SHP77 treated with DMSO at 0.1 percent for 48 hours (cell line): ENCODE results near the gene FNIP1.
"Not testable (repeated sequence)": the region's sequence is repeated elsewhere in the genome, so short reads cannot be mapped to it uniquely, and the experiment has no call there.

Experiments used
- DNase-seq: peaks from one replicate; lab custom pipeline; 2025; lab: John Stamatoyannopoulos, UW

The FNIP1 gene

DNA sequence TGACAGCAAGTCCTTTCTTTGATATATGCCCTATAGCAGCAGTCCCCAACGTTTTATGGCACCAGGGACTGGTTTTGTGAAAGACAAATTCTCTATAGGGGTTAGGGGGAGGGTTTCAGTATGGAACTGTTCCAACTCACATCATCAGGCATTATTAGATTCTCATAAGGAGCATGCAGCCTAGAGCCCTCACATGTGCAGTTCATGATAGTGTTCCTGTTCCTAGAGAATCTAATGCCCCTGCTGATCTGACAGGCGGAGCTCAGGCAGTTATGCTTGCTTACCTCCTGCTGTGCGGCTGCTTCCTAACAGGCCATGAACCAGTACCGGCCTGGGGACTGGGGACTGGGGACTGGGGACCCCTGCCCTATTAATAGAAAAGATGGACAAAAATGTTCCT, 159.1 kb downstream of the FNIP1 start:
- DNase-seq, result no peak

DNA sequence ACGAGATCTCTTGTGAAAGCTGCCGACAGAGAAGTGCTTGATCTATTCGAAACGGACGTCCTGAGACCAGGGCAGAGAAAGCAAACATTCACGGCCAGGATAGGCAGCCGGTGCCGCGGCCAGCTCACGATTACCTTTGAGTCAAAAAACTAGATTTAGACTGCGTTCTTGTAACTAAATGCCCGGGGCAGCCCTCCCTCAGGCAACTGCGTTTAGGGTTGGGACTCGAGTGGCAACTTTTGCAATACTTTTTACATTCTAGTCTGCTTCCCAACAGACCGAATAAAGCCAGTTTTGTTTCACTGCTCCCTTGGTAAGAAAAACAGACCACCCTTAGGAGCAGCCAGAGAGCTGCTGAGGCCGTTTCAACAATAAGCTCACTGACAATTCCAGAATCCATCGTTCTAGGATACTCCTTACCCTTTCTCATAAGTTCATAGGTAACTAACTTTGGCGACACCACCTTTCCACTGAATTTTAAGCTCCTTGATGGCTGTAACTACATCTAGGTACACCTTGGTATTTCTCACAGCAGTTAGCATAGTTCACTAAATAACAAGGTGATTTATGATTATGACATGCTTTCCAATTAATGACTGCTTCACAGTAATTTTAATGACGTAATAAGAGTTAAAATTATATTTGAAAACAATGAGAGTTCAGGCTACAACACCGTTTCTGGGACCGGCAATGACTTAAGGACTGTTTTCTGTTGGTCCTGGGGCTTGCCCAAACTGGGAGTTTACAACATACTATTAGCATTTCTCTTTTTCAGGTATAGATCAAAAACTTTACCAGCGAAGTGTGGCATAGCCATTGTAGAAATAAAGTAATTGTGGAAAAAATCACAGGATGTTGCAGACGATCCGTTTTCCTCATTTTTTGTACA, 160.9 kb downstream of the FNIP1 start:
- DNase-seq, result no peak

DNA sequence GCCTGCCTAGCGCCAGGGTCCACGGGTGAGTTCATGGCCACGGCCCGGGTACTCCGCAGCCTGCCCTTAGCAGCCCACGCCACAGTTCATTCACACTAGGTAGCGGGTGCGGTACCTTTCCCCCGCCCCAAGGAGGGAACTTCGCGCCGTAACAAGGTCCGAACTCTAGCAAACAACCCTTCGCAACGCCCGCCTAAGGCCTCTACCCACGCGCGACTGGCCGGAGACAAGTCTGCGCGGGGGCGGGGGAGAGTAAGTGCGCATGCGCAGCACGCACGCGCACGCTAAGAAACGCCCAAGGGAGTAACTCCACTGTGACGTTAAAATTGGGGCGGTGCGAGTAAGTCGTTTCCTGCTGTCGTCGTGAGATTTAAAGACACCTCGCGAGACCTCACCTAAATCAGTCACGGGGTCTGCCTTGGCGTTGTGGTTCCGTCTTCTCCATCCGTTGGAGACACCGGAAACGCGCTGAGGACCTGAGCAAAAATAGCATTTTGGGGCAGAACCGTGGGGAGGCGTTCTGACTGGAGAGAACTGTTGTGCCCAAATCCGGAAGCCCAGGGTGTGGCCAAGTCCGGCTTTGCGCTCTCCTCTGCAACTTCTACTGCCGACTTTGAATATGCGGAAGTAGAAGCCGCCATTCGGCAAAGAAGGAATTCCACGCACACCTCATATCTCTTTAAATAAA, 161.7 kb downstream of the FNIP1 start, which contains the start of gene RAPGEF6:
Gene RAPGEF6, minus strand, starts transcription at position 234 of the 688 bp plus-strand sequence. Its CDS starts 199 bp downstream, at position 35.
- peak; percentile 99 for DNase-seq

DNA sequence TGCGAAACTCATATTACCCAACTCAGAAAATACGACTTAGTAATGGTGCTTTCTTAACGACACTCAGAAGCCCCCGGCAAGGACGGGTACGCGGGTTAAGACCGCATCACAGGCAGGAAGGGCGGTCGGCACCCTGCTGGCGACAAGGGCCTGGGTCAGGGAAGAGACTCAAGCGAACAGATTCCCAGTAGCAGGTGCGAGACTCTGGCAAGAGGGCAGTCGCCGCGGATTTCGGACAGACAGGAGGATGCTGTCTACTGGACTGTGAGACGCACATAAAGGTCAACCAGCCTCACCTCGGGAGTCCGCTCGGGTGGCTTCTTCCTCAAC, 162.2 kb downstream of the FNIP1 start:
- DNase-seq, result peak; percentile 51

DNA sequence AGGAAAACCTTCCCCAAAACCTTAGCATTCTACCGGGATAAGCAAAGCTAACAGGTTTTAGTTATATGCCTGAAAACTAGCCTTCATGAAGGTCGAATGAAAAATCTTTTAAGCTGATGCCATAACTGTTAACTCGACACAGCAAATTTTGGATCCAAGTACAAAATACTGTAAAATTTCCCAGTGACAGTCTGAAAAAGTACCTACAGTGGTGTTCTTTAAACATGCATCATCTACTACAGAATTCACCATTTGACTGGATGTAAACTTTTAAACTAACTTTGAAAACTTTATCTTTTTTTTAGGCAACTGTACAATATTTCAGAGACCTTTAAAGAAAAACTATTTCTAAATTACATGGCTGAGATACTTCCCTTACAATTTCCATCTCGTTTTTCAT, 162.6 kb downstream of the FNIP1 start:
- DNase-seq, result no peak

DNA sequence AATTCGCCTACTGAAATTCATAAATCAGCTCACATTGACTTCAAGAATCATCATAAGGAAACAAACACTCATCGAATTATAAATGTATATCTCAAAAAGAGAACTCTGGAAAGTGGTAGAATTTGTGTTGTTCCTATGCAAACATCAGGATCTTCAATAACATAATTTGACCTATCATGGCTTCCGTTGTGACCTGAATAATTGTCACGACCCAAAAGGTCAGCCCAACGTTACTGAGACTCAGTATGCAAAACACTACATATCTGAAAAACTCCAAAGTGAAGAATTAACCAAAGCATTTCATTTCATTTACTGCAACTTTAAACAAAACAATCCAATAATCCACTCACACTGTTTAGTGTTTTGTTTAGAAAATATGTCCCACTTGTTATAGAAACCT, 163.0 kb downstream of the FNIP1 start:
- DNase-seq, result no peak

DNA sequence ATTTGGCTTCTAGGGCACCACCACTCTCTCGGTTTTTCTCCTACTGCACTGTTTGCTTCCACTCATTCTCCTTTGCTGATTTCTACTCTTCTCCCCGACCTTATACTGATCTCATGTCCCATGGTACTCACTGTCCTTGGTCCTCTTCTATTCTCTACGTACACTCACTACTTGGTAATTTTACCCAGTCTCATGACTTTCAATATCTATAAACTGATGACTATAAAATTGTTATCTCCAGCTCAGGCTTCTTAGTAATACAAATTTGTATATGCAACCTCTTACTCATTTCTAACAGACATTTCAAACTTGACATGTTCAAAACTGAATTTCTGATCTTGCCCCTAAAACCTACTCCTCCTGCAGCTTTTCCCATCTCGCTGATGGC, 165.9 kb downstream of the FNIP1 start:
- DNase-seq, result no peak

DNA sequence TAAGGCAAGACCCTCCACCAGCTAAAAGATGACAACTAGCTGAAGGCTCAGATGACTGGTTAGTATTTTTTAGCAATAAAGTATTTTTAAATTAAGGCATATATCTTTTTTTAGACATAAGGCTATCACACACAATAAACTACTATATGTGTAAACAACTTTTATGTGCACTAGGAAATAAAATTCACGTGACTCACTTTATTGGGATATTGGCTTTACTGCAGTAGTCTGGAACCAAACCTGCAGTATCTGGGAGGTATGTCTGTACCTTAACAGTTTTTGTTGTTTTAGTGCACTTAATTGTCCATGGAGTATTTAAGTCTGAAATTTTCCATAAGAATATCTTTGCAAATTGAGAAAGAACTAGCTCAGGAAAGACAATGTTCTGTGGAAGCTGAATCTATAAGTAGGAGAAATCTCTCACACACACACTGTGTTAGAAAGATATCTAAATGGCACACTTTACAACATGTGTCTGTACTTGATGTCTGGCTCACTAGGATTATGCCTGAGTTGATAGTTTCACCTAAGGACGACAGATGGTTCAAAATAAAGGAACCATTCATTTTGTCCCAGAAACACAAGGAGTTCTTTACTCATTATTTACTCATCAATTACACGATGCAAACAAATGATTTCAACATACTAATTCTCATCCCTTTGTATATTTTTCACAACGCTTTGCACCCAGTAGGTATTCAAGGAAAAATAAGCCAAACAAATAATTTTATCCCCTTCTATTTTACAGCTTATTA, 166.4 kb downstream of the FNIP1 start:
- no peak for DNase-seq

DNA sequence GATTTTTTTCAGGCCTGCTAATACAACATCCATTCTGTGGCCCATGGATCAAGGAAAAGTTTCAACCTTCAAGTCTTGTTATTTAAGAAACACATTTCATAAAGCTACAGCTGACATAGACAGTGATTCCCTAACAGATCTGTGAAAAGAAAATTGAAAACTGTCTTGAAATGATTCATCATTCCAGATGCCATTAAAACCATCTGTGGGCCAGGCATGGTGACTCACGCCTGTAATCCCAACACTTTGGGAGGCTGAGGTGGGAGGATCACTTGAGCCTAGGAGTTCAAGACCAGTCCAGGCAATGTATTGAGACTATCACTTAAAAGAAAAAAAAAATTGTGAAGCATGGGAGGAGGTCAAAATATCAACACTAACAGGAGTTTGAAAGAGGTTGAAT, 167.8 kb downstream of the FNIP1 start:
- no peak for DNase-seq

DNA sequence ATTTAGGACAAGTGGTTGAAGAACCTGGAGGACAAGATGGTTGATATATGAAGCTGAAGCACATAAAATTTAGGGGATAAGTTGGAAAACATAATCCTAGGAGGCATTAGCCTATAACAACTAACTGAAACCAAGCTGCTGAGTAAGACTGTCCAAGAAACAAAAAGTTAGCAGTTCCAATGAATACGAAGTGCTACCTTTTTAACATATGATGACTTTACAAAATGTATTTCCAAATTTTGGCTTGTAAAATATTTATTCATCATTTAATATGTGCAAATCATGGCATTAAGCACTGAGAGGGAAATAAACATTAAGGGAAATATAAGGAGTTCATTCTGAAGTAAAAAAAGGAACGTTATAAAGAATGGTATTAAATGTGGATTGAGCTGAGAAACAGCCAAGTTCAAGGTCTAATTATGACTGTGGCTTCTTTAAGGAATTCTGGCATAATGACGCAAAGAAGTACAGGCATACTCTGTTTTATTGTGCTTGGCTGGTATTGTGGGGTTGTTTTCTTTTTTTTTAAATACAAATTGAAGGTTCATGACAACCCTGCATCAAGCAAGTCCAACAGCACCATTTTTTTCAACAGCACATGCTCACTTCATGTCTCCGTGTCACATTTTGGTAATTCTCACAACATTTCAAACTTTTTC, 169.5 kb downstream of the FNIP1 start:
- no peak for DNase-seq

DNA sequence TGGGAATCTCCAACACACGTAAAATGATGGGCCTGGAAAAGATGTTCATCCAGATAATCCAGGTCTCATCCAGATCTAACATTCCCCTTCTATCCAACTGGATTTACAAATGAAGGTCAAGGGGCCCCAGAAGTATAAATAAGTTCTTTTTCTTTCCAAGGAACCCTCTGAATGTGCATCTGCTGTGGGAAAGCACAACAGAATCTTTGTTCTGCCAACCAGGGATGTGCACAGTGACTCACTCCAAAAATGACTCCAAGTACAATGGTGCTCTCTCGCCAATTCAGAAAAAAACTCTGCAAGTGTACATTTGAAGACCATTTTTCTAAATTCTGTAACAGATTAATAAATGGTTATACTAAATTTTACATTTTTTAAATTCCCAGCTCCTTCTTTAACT, 174.2 kb downstream of the FNIP1 start:
- no peak for DNase-seq

DNA sequence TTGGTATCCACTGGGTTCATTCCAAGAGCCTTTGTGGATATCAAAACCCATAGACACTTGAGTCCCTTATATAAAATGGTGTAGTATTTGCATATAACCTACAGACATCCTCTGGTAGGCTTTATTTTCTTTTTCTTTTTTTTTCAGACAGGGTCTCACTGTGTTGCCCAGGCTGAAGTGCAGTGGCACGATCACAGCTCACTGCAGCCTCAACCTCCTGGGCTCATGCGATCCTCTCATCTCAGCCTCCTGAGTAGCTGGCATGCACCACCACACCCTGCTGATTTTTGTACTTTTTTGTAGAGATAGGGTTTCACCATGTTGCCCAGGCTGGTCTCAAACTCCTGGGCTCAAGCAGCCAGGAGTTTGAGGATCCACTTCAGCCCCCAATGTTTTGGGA, 175.7 kb downstream of the FNIP1 start:
- not testable (repeated sequence) for DNase-seq

DNA sequence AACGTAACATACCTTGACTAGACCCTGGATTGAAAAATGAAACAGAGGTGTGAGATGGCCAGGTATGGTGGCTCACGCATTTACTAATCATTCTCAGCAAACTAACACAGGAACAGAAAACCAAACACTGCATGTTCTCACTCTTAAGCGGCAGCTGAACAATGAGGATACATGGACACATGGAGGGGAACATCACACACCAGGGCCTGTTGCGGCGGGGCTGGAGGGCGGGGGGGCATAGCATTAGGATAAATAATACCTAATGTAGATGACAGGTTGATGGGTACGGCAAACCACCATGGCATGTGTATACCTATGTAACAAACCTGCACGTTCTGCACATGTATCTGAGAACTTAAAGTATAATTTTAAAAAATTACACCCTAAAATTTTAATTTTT, 177.7 kb downstream of the FNIP1 start:
- no peak for DNase-seq

DNA sequence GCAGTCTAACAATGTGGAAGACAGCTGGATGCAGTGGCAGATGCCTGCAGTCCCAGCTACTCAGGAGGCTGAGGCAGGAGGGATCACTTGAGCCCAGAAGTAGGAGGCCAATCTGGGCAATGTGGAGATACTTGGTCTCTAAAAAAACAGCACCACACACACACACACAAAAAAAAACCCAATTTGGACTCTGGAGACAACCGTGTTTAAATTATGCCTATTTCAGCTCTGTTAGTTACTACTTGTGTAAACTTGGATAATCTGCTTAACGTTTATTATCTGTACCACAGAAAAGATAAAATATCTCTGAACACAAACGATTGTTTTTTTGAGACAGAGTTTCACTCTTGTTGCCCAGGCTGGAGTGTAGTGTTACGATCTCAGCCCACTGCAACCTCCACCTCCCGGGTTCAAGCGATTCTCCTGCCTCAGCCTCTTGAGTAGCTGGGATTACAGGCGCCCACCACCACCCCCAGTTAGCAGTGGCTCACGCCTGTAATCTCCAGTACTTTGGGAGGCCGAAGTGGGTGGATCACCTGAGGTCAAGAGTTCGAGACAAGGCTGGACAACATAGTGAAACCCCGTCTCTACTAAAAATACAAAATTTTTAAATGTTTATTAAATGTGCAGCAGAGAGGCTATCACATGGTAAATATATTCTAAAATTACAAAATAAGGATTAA, 179.5 kb downstream of the FNIP1 start:
- no peak for DNase-seq

DNA sequence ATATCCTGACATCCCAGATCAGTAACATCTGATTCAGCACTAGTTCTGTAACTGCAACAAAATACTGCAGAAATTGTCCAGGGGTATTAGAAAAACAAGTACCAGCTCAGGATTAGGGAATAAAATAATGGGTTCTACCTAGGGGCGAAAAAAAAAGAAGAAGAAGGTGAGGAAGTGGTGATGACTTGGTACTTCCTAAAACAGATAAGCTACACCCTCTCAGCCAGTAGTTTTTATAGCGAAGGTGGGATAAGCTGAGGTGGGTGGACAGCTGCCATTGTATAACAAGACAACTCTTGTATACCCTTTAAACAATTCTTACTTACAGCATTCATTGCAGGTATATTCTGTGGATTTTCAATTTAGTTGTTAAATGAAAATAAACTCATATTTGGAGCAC, 180.9 kb downstream of the FNIP1 start:
- no peak for DNase-seq

DNA sequence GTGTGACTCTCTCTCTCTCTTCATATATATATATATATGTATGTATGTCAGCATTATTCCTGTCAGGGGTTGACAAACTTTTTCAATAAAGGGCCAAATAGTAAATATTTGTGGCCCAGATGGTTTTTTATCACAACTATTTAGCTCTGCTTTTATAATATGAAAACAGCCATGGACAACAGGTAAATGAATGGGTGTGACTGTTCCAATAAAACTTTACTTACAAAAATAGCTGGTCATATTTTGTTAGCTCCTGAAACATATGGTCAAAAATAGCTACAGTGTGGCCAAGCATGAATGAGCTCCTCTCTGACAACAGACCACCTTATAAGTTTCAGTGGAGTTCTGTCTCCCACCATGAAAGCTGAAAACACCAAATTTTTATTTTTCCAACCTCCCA, 183.4 kb downstream of the FNIP1 start:
- no peak for DNase-seq

DNA sequence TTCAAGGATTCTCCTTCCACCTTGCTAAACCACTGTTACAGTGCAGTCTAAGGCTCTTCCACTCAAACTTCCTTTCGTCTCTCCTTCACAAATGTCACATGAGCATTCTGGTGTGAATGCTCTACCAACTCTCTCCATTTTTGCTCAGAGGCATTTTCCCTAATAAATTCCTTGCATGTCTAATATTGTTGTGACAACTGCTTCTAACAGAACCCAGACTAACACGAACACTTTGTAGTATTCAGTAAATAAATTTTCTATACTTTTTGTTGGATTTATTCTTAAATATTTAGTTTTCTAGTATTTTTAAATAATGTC, 185.8 kb downstream of the FNIP1 start:
- DNase-seq, result no peak

DNA sequence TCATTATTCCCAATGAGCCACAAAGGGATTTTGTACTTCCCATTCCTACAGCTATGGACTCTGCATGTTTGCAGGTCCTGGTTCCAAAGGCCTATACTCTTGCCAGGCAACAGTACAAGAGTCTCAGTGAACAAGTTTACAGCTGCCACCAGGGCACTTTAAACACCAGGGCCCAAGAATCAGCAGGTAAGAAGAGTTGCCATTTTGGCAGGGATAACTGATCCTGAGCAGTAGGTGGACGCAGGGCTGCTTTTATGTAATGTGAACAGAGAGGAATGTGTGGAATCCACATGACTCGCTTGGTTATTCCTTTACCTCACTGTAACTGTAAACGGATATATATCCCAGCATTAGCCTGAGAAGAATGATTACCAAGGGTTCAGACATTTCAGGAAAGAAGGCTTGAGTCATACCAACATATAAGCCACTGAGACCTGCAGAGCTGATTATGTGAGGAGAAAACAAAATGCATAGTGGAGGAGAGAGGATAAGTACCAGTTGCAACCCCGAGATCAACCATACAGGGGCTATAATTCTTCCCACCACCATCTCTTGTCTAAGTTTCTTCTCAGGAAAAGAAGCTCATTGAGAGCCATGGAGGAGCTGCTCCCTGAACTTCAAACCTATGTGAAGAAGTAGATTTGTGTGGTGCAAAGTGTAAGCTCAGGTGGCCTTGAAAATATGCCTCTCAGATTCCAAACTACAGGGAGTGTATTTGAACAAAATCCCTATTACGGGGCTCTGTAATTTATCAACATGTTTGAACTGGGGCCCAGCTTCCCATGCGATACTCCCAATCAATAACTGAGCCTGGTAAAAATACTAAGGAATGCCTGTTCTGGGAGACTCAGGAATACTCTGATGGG, 186.4 kb downstream of the FNIP1 start:
- DNase-seq, result no peak

DNA sequence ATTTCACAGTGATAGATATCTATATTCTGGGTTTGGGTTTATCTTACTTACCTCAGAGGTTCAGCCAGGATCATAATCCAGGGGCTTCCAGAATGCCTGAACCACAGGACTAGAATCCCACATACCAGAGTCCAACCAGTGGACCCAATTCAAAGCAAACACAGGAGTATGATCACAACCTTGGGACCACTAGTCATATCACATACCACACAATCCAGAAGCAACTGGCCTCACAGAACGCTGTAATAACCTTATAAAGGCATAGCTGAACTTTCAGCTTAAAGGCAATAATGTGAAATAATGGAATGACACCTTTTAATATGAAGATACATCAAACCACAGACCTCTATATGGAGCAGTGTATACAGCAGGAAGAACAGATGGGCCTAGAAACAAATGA, 187.0 kb downstream of the FNIP1 start:
- no peak for DNase-seq

DNA sequence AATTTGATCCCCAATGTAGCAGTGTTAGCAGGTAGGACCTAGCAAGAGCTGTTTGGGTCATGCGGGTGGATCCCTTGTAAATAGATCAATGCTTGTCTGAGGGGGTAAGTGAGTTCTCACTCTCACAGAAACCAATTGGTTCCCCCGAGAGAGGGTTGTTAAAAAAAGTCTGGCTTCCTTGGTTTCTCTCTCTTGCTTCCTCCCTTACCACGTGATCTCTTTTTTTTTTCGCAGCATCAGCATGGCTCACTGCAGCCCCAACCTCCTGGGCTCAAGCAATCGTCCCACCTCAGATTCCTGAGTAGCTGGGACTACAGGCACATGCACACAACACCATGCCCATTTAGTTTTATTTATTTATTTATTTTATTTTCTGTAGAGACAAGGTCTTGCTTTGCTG, 188.2 kb downstream of the FNIP1 start:
- DNase-seq, result no peak
